Activated CD4-positive, alpha-beta T cell treated with anti-CD3 and anti-CD28 coated beads for 4 hours (primary cell): ENCODE measurements around the gene ATP1A4.

Source experiments
- DNase-seq, 2 donors: peaks; one replicate each; pipeline ENCODE4 v3.0.0-alpha.2; 2020

ATP1A4 gene

GRCh38 chr1:160207771-160208556 is 56.6 kb downstream of the ATP1A4 start:
- no peak for DNase-seq

GRCh38 chr1:160208557-160209320 is 57.3 kb downstream of the ATP1A4 start:
- no peak for DNase-seq

- no peak for DNase-seq
These were observed 58.1 kb downstream of the ATP1A4 start for GRCh38 chr1:160209321-160210046.

GRCh38 chr1:160210561-160210960 is 59.2 kb downstream of the ATP1A4 start:
- DNase-seq = no peak

GRCh38 chr1:160211046-160211790 is 59.8 kb downstream of the ATP1A4 start:
- no peak for DNase-seq

- no peak for DNase-seq
These were observed 63.2 kb downstream of the ATP1A4 start for GRCh38 chr1:160214481-160215140.

- DNase-seq = no peak
These were observed 64.9 kb downstream of the ATP1A4 start for GRCh38 chr1:160216301-160216700.

GRCh38 chr1:160217481-160218051 is 66.2 kb downstream of the ATP1A4 start:
- no peak for DNase-seq

GRCh38 chr1:160219062-160219929 is 67.9 kb downstream of the ATP1A4 start:
- no peak for DNase-seq

GRCh38 chr1:160220301-160220700 is 68.9 kb downstream of the ATP1A4 start:
- DNase-seq = no peak

- no peak for DNase-seq
These were observed 69.7 kb downstream of the ATP1A4 start for GRCh38 chr1:160221089-160221488.

GRCh38 chr1:160222546-160222945 is 71.1 kb downstream of the ATP1A4 start:
- DNase-seq = no peak

- no peak for DNase-seq
These were observed 73.2 kb downstream of the ATP1A4 start for GRCh38 chr1:160224606-160225005.

- no peak for DNase-seq
These were observed 73.9 kb downstream of the ATP1A4 start for GRCh38 chr1:160225345-160225744.

- no peak for DNase-seq
These were observed 75.2 kb downstream of the ATP1A4 start for GRCh38 chr1:160226623-160227022.

GRCh38 chr1:160227034-160227433 is 75.6 kb downstream of the ATP1A4 start:
- no peak for DNase-seq

GRCh38 chr1:160227561-160227960 is 76.2 kb downstream of the ATP1A4 start:
- DNase-seq = no peak

GRCh38 chr1:160228431-160228830 is 77.0 kb downstream of the ATP1A4 start:
- no peak for DNase-seq

GRCh38 chr1:160232911-160233310 is 81.5 kb downstream of the ATP1A4 start:
- no peak for DNase-seq
